ENCODE data around the gene COBL. TPM values are rescaled to one million over a fixed set of nuclear protein-coding genes. Genes with fewer than 3 reads are reported as not detected.

Gene COBL
- polyA plus RNA-seq, 3 donors = not detected

GRCh38 chr7:51311166-51311565 is 5.4 kb downstream of the COBL start:
- Histone ChIP-seq H4K20me1 (ENCODE audit: insufficient read depth, low read length) (no peaks in the 10 kb centered on the region), H3K4me2 (replicated peaks; ENCODE audit: extremely low read depth, low read length, poor library complexity, severe bottlenecking) (no peak overlapping the region), H3K27ac (ENCODE audit: low read depth in 1 of 2, low read length in 2 of 2) (no peak overlapping the region), H2AFZ (ENCODE audit: insufficient read depth, low read depth, low read length, poor library complexity, severe bottlenecking) (no peak overlapping the region), H3K9me3 (replicated peaks in 1 of 2; ENCODE audit: control insufficient read depth in 1 of 2, insufficient read depth in 1 of 2, low read length in 2 of 2) (peaks cover 0 to 4% of the 10 kb centered on the region in 2 donors), H3K36me3 (replicated peaks in 1 of 2; ENCODE audit: control insufficient read depth in 1 of 2, insufficient read depth in 2 of 2, low read length in 2 of 2) (no peaks in the 10 kb centered on the region), H3K79me2 (ENCODE audit: insufficient read depth, low read length) (no peaks in the 10 kb centered on the region), H3K4me3 (replicated peaks in 1 of 3; ENCODE audit: low read depth in 2 of 3, low read length in 3 of 3) (no peak overlapping the region), H3K27me3 (ENCODE audit: control insufficient read depth in 2 of 2, insufficient read depth in 2 of 2, low read length in 2 of 2) (peaks cover 19 to 33% of the 10 kb centered on the region in 2 donors), H3K9ac (ENCODE audit: insufficient read depth, low read length, poor library complexity, severe bottlenecking) (no peak overlapping the region), H3K4me1 (ENCODE audit: control insufficient read depth in 1 of 2, insufficient read depth in 2 of 2, low read length in 2 of 2) (peaks cover 0 to 7% of the 10 kb centered on the region in 2 donors)
- no peak for DNase-seq
- H3K27ac Mint-ChIP-seq = no peak overlapping the region
- H3K9me3 Mint-ChIP-seq = peaks cover 0 to 5% (median 2%) of the 10 kb centered on the region in 7 donors
- intact Hi-C loops (cut with micrococcal nuclease) = no loop called here
- WGBS (ENCODE audit: insufficient coverage) = 90% methylated on average over 2 of the region's 3 CpGs
- no peak overlapping the region for H3K4me3 Mint-ChIP-seq
- no peak for TF ChIP-seq CTCF (IDR thresholded peaks at IDR 0.05)
- peaks cover 6% of the 10 kb centered on the region for H3K4me1 Mint-ChIP-seq
- H3K36me3 Mint-ChIP-seq = no peaks in the 10 kb centered on the region
- H3K27me3 Mint-ChIP-seq (ENCODE audit: low read depth in 3 of 3) = peaks cover 32 to 40% (median 34%) of the 10 kb centered on the region in 3 donors

GRCh38 chr7:51310131-51310583 is 6.5 kb downstream of the COBL start:
- Histone ChIP-seq H3K4me2 (replicated peaks; ENCODE audit: extremely low read depth, low read length, poor library complexity, severe bottlenecking) (no peak overlapping the region), H3K79me2 (ENCODE audit: insufficient read depth, low read length) (no peaks in the 10 kb centered on the region), H4K20me1 (ENCODE audit: insufficient read depth, low read length) (no peaks in the 10 kb centered on the region), H3K27me3 (ENCODE audit: control insufficient read depth in 2 of 2, insufficient read depth in 2 of 2, low read length in 2 of 2) (peaks cover 11 to 23% of the 10 kb centered on the region in 2 donors), H3K27ac (ENCODE audit: low read depth in 1 of 2, low read length in 2 of 2) (no peak overlapping the region), H2AFZ (ENCODE audit: insufficient read depth, low read depth, low read length, poor library complexity, severe bottlenecking) (no peak overlapping the region), H3K4me1 (ENCODE audit: control insufficient read depth in 1 of 2, insufficient read depth in 2 of 2, low read length in 2 of 2) (no peaks in the 10 kb centered on the region), H3K4me3 (replicated peaks in 1 of 3; ENCODE audit: low read depth in 2 of 3, low read length in 3 of 3) (no peak overlapping the region), H3K36me3 (replicated peaks in 1 of 2; ENCODE audit: control insufficient read depth in 1 of 2, insufficient read depth in 2 of 2, low read length in 2 of 2) (no peaks in the 10 kb centered on the region), H3K9me3 (replicated peaks in 1 of 2; ENCODE audit: control insufficient read depth in 1 of 2, insufficient read depth in 1 of 2, low read length in 2 of 2) (peaks cover 0 to 4% of the 10 kb centered on the region in 2 donors), H3K9ac (ENCODE audit: insufficient read depth, low read length, poor library complexity, severe bottlenecking) (no peak overlapping the region)
- H3K9me3 Mint-ChIP-seq = peaks cover 0 to 2% (median 0%) of the 10 kb centered on the region in 7 donors
- no peak for TF ChIP-seq CTCF (IDR thresholded peaks at IDR 0.05)
- intact Hi-C loops (cut with micrococcal nuclease) = no loop called here
- WGBS (ENCODE audit: insufficient coverage) = 81% methylated on average over 2 of the region's 3 CpGs
- no peak for DNase-seq
- H3K36me3 Mint-ChIP-seq = no peaks in the 10 kb centered on the region
- H3K27ac Mint-ChIP-seq = no peak overlapping the region
- no peaks in the 10 kb centered on the region for H3K4me1 Mint-ChIP-seq
- peaks cover 22 to 30% (median 23%) of the 10 kb centered on the region in 3 donors for H3K27me3 Mint-ChIP-seq (ENCODE audit: low read depth in 3 of 3)
- H3K4me3 Mint-ChIP-seq = no peak overlapping the region

Measured in CD14-positive monocyte (primary cell).